ENCODE results near the gene CBY3. TPM values are rescaled to one million over a fixed set of nuclear protein-coding genes. Genes with fewer than 3 reads are reported as not detected.
"Not testable (repeated sequence)": the region's sequence is repeated elsewhere in the genome, so short reads cannot be mapped to it uniquely, and the experiment has no call there.

The CBY3 gene
- 1.3 TPM for total RNA-seq

- DNase-seq (ENCODE audit: low read depth in 2 of 3, low spot score in 2 of 3) = no peak
Observed at GRCh38 chr5:179680780-179681401, at the start of gene CBY3. TSS of gene CBY3 (minus strand) at chr5:179681034. CDS start at chr5:179680918, 116 bp downstream.

- no peak for DNase-seq (ENCODE audit: low read depth in 2 of 3, low spot score in 2 of 3)
Observed at GRCh38 chr5:179730356-179730755, 49.5 kb upstream of the CBY3 start.

- no peak for DNase-seq (ENCODE audit: low read depth in 2 of 3, low spot score in 2 of 3)
Observed at GRCh38 chr5:179729727-179730126, 48.9 kb upstream of the CBY3 start.

GRCh38 chr5:179729303-179729702, 48.5 kb upstream of the CBY3 start:
- no peak for DNase-seq (ENCODE audit: low read depth in 2 of 3, low spot score in 2 of 3)

DNA sequence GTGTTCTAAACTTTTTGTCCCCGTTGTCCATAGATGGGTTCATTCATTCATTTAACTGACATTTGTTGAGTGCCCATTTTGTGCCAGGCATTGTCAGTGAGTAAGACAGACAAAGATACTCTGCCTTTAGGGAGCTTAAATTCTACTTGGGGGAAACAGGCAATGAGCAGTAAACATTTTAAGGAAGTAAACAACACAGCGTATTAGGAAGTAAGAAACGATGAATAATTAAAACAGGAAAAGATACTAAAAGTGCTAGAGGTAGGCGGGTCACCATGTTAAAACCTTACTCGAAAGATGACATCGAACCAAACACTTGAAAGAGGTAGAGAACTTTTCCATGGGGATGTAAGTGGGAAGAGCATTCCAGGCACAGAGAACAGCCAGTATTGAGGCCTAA, 46.3 kb upstream of the CBY3 start:
- DNase-seq (ENCODE audit: low read depth in 2 of 3, low spot score in 2 of 3) = no peak

DNA sequence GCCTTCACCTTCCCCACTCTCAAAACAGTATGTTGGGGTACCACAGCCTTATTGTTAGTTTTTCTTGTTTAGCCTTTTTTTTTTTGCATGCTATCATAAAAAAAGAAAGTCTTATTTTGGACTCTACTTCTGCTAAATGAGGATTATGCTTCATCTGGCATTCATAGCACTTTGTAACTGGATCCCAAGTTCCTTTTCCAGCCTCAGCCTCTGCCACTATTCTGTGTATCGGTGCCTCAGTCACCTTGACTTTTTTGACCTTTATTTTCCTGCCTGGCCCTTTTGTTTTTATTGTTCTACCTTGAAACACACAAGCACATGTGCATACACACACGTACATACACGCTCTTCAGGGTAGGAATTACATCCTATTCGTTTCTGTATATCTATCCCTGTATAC, 43.3 kb upstream of the CBY3 start:
- DNase-seq (ENCODE audit: low read depth in 2 of 3, low spot score in 2 of 3) = no peak

DNA sequence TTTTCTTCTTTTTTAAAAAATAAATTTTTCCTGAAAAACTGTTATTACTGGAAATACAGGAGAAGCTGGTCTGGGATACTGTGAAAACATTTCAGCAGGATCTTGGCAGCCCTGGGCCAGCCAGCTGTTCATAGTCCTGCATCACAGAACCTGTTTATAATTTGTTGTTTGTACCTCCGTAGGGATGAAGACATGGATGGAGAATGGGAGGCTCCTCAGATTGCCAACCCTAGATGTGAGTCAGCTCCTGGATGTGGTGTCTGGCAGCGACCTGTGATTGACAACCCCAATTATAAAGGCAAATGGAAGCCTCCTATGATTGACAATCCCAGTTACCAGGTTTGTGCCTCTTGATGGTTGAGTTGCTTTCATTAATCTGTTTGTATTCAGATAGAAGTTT, 39.4 kb upstream of the CBY3 start:
- no peak for DNase-seq (ENCODE audit: low read depth in 2 of 3, low spot score in 2 of 3)

DNA sequence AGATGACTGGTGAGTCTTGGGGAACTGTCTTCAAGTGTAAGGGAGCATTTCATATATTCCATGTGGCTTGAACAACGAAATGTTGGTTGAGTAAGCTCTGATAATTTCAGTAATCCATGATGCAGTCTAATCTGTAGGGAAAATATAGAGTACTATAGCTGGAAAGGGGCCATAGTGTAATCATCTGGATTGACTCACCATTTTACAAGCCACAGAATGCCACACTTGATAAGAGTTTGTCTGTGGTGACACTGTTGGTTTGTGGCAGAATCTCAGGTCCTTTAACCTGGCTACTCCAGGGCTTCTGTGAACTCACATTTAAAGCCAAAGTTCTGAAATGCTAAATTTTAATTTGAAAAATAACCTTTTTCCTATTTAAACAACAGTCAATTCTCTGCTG, 35.5 kb upstream of the CBY3 start:
- no peak for DNase-seq (ENCODE audit: low read depth in 2 of 3, low spot score in 2 of 3)

DNA sequence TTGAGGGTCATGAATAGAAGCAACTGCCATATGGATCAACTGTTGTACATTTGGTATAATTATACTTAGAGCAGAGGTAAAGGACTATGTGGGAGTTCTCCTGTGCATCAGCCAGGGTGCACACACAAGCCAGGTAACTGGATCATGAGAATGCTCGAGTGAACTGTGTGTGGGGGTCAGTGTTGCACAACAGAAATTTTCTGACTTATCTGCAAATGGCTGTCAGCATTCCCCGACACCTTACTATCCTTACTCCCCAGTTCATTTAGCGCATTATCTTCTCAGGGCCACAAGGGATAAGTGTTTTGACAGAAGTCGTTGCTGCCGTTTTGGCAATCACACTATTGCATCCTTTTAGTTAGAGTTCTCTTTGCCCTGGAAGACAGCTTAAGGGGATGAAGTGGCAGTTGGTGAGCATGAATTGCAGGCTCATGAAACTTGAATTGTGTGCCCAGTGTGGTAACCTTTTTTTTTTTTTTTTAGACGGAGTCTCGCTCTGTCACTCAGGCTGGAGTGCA, 19.6 kb upstream of the CBY3 start:
- peak in 2 of 3 donors; percentile 6 to 18 for DNase-seq (ENCODE audit: low read depth in 2 of 3, low spot score in 2 of 3)

GRCh38 chr5:179699616-179700237, 18.9 kb upstream of the CBY3 start:
- peak in 2 of 3 donors; percentile 36 to 50 for DNase-seq (ENCODE audit: low read depth in 2 of 3, low spot score in 2 of 3)

DNA sequence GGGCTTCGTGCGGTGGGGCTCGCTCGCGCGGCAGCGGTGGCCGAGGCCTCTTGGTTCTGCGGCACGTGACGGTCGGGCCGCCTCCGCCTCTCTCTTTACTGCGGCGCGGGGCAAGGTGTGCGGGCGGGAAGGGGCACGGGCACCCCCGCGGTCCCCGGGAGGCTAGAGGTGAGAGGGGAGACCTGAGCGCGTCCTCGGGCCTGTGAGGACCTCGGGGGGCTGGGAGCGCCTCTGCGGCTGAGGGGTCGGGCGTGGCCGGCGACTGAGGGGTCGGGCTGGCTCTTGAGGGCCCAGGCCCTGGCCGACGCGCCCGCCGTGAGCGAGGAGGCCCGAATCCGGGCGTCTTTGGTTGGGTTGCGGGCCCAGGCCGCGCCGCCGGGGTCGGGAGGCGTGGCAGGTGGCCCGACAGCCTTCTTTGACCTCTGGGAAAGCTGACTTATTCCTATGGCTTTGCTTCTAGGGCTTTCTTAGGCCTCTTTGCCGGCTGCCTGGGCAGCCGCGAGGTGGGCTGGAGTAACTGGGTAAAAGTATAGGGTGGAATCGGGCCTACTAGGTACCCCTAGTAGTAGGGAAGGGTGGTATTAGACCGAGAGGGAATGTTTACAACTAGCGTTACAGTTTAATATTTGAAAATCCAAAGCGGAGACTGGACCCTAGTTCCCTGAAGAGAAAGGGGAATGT, 18.2 kb upstream of the CBY3 start, which contains the start of gene CANX:
Gene CANX (plus strand): TSS at position 33 of the 681 bp plus-strand sequence. CDS start 6,715 bp downstream, outside the sequence.
- DNase-seq (ENCODE audit: low read depth in 2 of 3, low spot score in 2 of 3) = no peak

- peak; percentile 98 to 100 (median 99) for DNase-seq (ENCODE audit: low read depth in 2 of 3, low spot score in 2 of 3)
Observed at GRCh38 chr5:179697993-179698934, 17.4 kb upstream of the CBY3 start.

DNA sequence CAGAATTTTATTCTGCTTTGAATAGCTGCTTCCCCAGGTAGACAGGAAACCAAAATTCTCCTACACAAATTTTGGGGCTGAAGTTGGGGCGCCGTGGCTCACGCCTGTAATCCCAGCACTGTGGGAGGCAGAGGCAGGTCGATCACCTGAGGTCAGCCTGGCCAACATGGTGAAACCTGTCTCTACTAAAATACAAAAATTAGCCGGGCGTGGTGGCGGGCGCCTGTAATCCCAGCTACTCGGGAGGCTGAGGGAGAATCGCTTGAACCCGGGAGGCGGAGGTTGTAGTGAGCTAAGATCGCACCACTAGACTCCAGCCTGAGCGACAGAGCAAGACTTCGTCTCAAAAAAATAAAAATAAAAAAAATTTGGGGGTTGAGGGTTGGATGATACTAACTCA, 16.7 kb upstream of the CBY3 start:
- not testable (repeated sequence) for DNase-seq (ENCODE audit: low read depth in 2 of 3, low spot score in 2 of 3)

GRCh38 chr5:179697108-179697507, 16.3 kb upstream of the CBY3 start:
- DNase-seq (ENCODE audit: low read depth in 2 of 3, low spot score in 2 of 3) = no peak

DNA sequence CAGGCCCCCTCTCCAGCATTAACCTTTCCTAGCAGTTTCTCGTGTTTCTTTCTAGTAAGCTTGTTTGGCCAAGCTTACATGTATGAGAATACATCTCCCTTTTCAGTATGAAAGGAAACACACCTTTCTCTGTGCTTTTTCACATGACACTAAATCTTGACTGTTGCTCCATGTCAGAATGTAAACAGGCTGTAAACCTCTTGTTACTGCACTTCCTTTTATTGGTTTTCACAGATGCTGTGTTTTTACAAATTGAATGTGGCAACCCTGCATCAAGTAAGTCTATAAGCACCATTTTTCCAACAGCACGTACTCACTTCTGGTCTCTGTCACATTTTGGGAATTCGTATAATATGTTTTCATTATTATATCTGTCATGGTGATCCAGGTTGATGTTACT, 15.8 kb upstream of the CBY3 start:
- DNase-seq (ENCODE audit: low read depth in 2 of 3, low spot score in 2 of 3) = peak in 2 of 3 donors; percentile 22 to 43

- no peak for DNase-seq (ENCODE audit: low read depth in 2 of 3, low spot score in 2 of 3)
Observed at GRCh38 chr5:179694561-179694960, 13.7 kb upstream of the CBY3 start.

GRCh38 chr5:179689212-179689611, 8.4 kb upstream of the CBY3 start:
- DNase-seq (ENCODE audit: low read depth in 2 of 3, low spot score in 2 of 3) = not testable (repeated sequence)

DNA sequence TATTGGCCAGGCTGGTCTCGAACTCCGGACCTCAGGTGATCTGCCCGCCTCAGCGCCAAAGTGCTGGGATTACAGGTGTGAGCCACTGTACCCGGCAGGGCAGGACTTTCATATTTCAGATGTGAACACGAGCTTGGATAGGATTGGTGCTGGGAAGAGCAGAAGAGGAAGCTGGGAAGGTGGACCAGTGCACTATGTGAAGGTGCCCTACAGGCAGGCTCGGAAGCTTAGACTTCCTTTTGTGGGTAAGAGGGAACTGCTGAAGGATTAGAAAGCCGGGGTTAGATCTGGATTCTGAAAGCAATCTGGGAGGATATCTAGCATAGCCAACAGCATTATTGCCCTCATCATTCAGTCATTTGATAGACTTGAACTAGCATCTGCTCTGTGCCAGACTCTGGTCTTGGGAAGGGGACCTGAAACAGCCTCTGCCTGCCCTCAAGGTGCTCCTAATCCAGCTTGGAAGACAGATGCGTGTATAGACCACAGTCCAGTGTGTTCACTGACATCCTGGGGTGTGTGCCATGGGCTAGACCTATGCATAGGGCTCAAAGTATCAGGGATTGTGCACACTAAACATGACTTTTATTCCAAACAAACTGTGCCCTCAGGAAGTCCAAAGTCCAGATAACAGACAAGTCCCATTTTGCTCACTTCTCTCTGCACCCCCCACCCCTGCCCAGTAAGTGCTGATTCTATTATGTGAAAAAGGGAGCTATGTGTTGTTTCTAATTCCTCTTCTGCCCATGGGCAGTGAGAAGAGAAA, 637 bp downstream of the CBY3 start:
- peak in 1 of 3 donors; percentile 9 for DNase-seq (ENCODE audit: low read depth in 2 of 3, low spot score in 2 of 3)

DNA sequence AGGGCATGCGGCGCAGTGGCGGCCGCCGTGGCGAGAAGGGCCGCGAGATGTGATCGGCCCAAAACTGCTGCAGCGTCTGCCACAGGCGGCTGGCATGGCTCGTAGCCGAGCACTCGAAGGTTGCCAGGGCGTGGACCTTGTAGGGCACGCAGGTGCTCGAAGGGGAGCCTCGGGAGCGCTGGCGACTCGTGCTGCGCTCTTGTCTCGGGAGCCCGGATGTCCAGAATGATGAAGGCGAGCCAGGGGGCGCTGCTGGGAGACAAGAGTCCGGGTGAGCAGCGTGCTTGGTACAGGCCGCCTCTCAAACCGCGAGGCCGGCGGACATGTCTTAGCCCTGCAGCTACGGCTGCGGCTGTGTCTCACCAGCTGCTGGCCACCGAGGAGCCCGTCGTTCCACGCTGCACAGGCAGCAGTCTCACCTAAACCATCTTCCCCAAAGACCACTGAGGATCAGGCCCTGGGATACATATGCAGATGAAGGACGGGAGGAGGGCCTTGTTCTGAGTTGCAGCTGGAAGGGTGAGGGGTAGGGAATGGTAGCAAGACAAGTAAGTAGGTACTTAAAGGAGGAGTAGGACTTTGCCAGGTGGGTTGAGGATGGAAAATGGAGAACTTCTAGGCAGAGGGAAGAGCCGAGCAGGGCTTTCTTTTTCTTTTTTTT, 1.7 kb downstream of the CBY3 start:
- DNase-seq (ENCODE audit: low read depth in 2 of 3, low spot score in 2 of 3) = peak; percentile 47 to 80 (median 78)
